ENCODE measurements around the gene CREM. TPM values are rescaled to one million over a fixed set of nuclear protein-coding genes. Genes with fewer than 3 reads are reported as not detected.
A peak's percentile ranks its signal among the peaks of the same experiment; 100 is the strongest.

CREM gene
- total RNA-seq, 2 donors from 2014 or later = 34.1 to 53.4 TPM

- Histone ChIP-seq H3K27ac (peak overlapping the region; percentile 86 to 93), H3K27me3 (replicated peaks; ENCODE audit: insufficient read depth) (no peaks in the 10 kb centered on the region), H3K9me3 (no peaks in the 10 kb centered on the region), H3K4me3 (peak overlapping the region; percentile 97), H3K36me3 (no peaks in the 10 kb centered on the region), H3K4me1 (ENCODE audit: control insufficient read depth in 1 of 2, low read depth in 2 of 2) (peaks cover 30 to 49% of the 10 kb centered on the region in 2 donors)
- no peak for TF ChIP-seq CTCF (IDR thresholded peaks at IDR 0.05)
- ATAC-seq (ENCODE audit: insufficient number of reproducible peaks, low FRiP score, low read depth) (no peak), DNase-seq (ENCODE audit: low spot score) (peak; percentile 4)
Observed at GRCh38 chr10:35089611-35090161, 37.0 kb upstream of the CREM start.

- Histone ChIP-seq H3K27me3 (replicated peaks; ENCODE audit: insufficient read depth) (no peaks in the 10 kb centered on the region), H3K36me3 (no peaks in the 10 kb centered on the region), H3K9me3 (no peaks in the 10 kb centered on the region), H3K4me1 (ENCODE audit: control insufficient read depth in 1 of 2, low read depth in 2 of 2) (peaks cover 27 to 49% of the 10 kb centered on the region in 2 donors), H3K27ac (peak within 1 kb of the TSS; percentile 86 to 93), H3K4me3 (peak within 1 kb of the TSS; percentile 97)
- DNase-seq (ENCODE audit: low spot score) = peak; percentile 73
- no peak for TF ChIP-seq CTCF (IDR thresholded peaks at IDR 0.05)
- ATAC-seq (ENCODE audit: insufficient number of reproducible peaks, low FRiP score, low read depth) = peak; percentile 89
Observed at GRCh38 chr10:35090162-35090954, 36.3 kb upstream of the CREM start, which contains the start of gene CUL2. Gene CUL2, minus strand, starts transcription at chr10:35090341. Its CDS starts 19,024 bp downstream, at chr10:35071317.

GRCh38 chr10:35091994-35092790, 34.5 kb upstream of the CREM start:
- no peak for TF ChIP-seq CTCF (IDR thresholded peaks at IDR 0.05)
- no peak for ATAC-seq (ENCODE audit: insufficient number of reproducible peaks, low FRiP score, low read depth)
- H3K4me3 ChIP-seq = no peak overlapping the region
- no peak for DNase-seq (ENCODE audit: low spot score)
- peaks cover 13 to 31% of the 10 kb centered on the region in 2 donors for H3K4me1 ChIP-seq (ENCODE audit: control insufficient read depth in 1 of 2, low read depth in 2 of 2)
- H3K27me3 ChIP-seq (replicated peaks; ENCODE audit: insufficient read depth) = no peaks in the 10 kb centered on the region
- H3K36me3 ChIP-seq = no peaks in the 10 kb centered on the region
- no peak overlapping the region for H3K27ac ChIP-seq
- no peaks in the 10 kb centered on the region for H3K9me3 ChIP-seq

GRCh38 chr10:35092851-35093250, 33.8 kb upstream of the CREM start:
- no peak overlapping the region for H3K4me3 ChIP-seq
- peaks cover 13 to 25% of the 10 kb centered on the region in 2 donors for H3K4me1 ChIP-seq (ENCODE audit: control insufficient read depth in 1 of 2, low read depth in 2 of 2)
- no peak overlapping the region for H3K27ac ChIP-seq
- no peaks in the 10 kb centered on the region for H3K27me3 ChIP-seq (replicated peaks; ENCODE audit: insufficient read depth)
- H3K36me3 ChIP-seq = no peaks in the 10 kb centered on the region
- ATAC-seq (ENCODE audit: insufficient number of reproducible peaks, low FRiP score, low read depth) (no peak), DNase-seq (ENCODE audit: low spot score) (no peak)
- H3K9me3 ChIP-seq = no peaks in the 10 kb centered on the region
- no peak for TF ChIP-seq CTCF (IDR thresholded peaks at IDR 0.05)

- no peak for DNase-seq (ENCODE audit: low spot score)
- Histone ChIP-seq H3K36me3 (no peaks in the 10 kb centered on the region), H3K9me3 (no peaks in the 10 kb centered on the region), H3K27ac (no peak overlapping the region), H3K4me1 (ENCODE audit: control insufficient read depth in 1 of 2, low read depth in 2 of 2) (no peaks in the 10 kb centered on the region), H3K27me3 (replicated peaks; ENCODE audit: insufficient read depth) (no peaks in the 10 kb centered on the region), H3K4me3 (no peak overlapping the region)
- no peak for TF ChIP-seq CTCF (IDR thresholded peaks at IDR 0.05)
- ATAC-seq (ENCODE audit: insufficient number of reproducible peaks, low FRiP score, low read depth) = no peak
Observed at GRCh38 chr10:35096312-35096711, 30.3 kb upstream of the CREM start.

Data from thoracic aorta (tissue), 2 donors.